Fibroblast of lung (primary cell): ENCODE measurements around the gene GRID1.

Experiments used
- CTCF ChIP-seq, 2 donors: IDR thresholded peaks in 1 of 2; conservative IDR thresholded peaks in 1 of 2; 1 replicate in 1 of 2; 2 replicates in 1 of 2; pipeline ENCODE4 v1.5.1; 2011 to 2012; ENCODE audit warnings: low read length in 2 of 2, control low read depth in 1 of 2, inconsistent platforms in 1 of 2, low read depth in 1 of 2, mild to moderate bottlenecking in 1 of 2
- EZH2 ChIP-seq: IDR thresholded peaks from 2 replicates; pipeline ENCODE4 v1.5.1; 2012; ENCODE audit warnings: low read length, control low read depth, mild to moderate bottlenecking; ENCODE audit errors: missing control alignments

DNA sequence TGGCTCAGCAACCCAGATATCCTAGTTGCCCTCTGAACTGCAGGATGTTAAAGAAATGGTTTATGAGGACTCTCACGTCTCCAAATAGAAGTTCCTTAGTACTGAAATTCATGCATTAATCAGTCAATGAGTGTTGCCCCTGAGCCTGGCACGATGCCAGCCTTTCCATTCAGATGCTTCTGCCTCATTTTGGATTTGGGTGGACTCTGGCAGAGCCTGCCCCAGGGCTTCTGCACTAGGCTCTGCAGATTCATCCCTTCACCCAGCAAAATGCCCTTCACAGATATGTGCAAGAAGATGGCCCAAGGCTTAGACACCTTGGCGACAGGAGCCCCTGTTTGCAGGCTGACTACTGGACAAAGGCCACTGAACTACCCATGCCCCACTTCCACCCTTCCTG lies 747.8 kb downstream of the GRID1 start:
- no peak for TF ChIP-seq EZH2
- TF ChIP-seq CTCF (conservative IDR thresholded peaks at IDR 0.05 in 1 of 2, IDR thresholded peaks at IDR 0.05 in 1 of 2; ENCODE audit: low read depth in 1 of 2, low read length in 2 of 2) = no peak
